ENCODE results near the gene NARS2. TPM values are rescaled to one million over a fixed set of nuclear protein-coding genes. Genes with fewer than 3 reads are reported as not detected.

NARS2 gene
- total and polyA plus RNA-seq, 2 donors (not counting 1 experiment from before 2014, with no cell fraction given), result 9.7 to 14.6 TPM

GRCh38 chr11:78395597-78395996 lies 179.1 kb downstream of the NARS2 start:
- ChIA-PET POLR2A (no interaction called here), CTCF (interaction anchor here (1.0 kb wide), 2 partner anchors 21 to 24 kb away, joined by 3 to 5 read pairs; no protein-coding TSS in a partner anchor)
- TF ChIP-seq CTCF (IDR thresholded peaks at IDR 0.05), result no peak
- no peak for TF ChIP-seq EZH2 (IDR thresholded peaks at IDR 0.05; ENCODE audit: borderline replicate concordance, insufficient read depth, low read depth, low read length, poor library complexity, severe bottlenecking)
- DNase-seq, result no peak
- Histone ChIP-seq H3K79me2 (ENCODE audit: control insufficient read depth, insufficient read depth, low read length) (peaks cover 61% of the 10 kb centered on the region), H3K4me2 (replicated peaks; ENCODE audit: low read depth, low read length, poor library complexity, severe bottlenecking) (no peak overlapping the region), H3K4me3 (ENCODE audit: control extremely low read depth in 1 of 5, extremely low read depth in 1 of 5, insufficient read depth in 1 of 5, low read depth in 2 of 5, low read length in 4 of 5) (no peak overlapping the region), H3K4me1 (ENCODE audit: control insufficient read depth in 2 of 2, insufficient read depth in 2 of 2, low read length in 2 of 2) (peaks cover 8 to 16% of the 10 kb centered on the region in 2 donors), H3K9me3 (ENCODE audit: control extremely low read depth in 1 of 3, control insufficient read depth in 2 of 3, insufficient read depth in 1 of 3, low read length in 2 of 3) (no peaks in the 10 kb centered on the region), H4K20me1 (ENCODE audit: control insufficient read depth, insufficient read depth, low read length, poor library complexity, severe bottlenecking) (no peaks in the 10 kb centered on the region), H3K27me3 (replicated peaks in 1 of 4; ENCODE audit: control extremely low read depth in 1 of 4, control insufficient read depth in 3 of 4, insufficient read depth in 4 of 4, low read length in 3 of 4) (no peaks in the 10 kb centered on the region), H3K9ac (ENCODE audit: low read length) (no peak overlapping the region), H3K36me3 (replicated peaks in 1 of 2; ENCODE audit: control extremely low read depth in 1 of 2, control insufficient read depth in 1 of 2, extremely low read depth in 1 of 2, insufficient read depth in 2 of 2, low read length in 1 of 2) (no peaks in the 10 kb centered on the region), H2AFZ (ENCODE audit: insufficient read depth, low read depth, low read length, poor library complexity, severe bottlenecking) (no peak overlapping the region), H3K27ac (ENCODE audit: low read length in 2 of 2) (no peak overlapping the region)
- Mint-ChIP-seq H3K27me3 (no peaks in the 10 kb centered on the region), H3K9me3 (ENCODE audit: insufficient read depth) (no peaks in the 10 kb centered on the region), H3K4me1 (peaks cover 50% of the 10 kb centered on the region), H3K4me3 (no peak overlapping the region), H3K27ac (no peak overlapping the region)
- intact Hi-C loops (cut with micrococcal nuclease), result no loop called here
- WGBS (ENCODE audit: insufficient coverage), result no CpG with 5 or more reads among the region's 1 CpG
- no peak for ATAC-seq (ENCODE audit: low read depth)

GRCh38 chr11:78392854-78393253 lies 181.8 kb downstream of the NARS2 start:
- no peak overlapping the region for H3K4me2 ChIP-seq (replicated peaks; ENCODE audit: low read depth, low read length, poor library complexity, severe bottlenecking)
- no peak overlapping the region for H3K4me3 ChIP-seq (ENCODE audit: control extremely low read depth in 1 of 5, extremely low read depth in 1 of 5, insufficient read depth in 1 of 5, low read depth in 2 of 5, low read length in 4 of 5)
- Mint-ChIP-seq H3K4me1 (peaks cover 42% of the 10 kb centered on the region), H3K9me3 (ENCODE audit: insufficient read depth) (no peaks in the 10 kb centered on the region), H3K27ac (no peak overlapping the region), H3K27me3 (no peaks in the 10 kb centered on the region), H3K4me3 (no peak overlapping the region)
- no peaks in the 10 kb centered on the region for H3K27me3 ChIP-seq (replicated peaks in 1 of 4; ENCODE audit: control extremely low read depth in 1 of 4, control insufficient read depth in 3 of 4, insufficient read depth in 4 of 4, low read length in 3 of 4)
- peaks cover 69% of the 10 kb centered on the region for H3K79me2 ChIP-seq (ENCODE audit: control insufficient read depth, insufficient read depth, low read length)
- TF ChIP-seq EZH2 (IDR thresholded peaks at IDR 0.05; ENCODE audit: borderline replicate concordance, insufficient read depth, low read depth, low read length, poor library complexity, severe bottlenecking), result no peak
- no peak for TF ChIP-seq CTCF (IDR thresholded peaks at IDR 0.05)
- intact Hi-C loops (cut with micrococcal nuclease), result no loop called here
- no CpG with 5 or more reads among the region's 2 CpGs for WGBS (ENCODE audit: insufficient coverage)
- POLR2A ChIA-PET, result no interaction called here
- no peaks in the 10 kb centered on the region for H4K20me1 ChIP-seq (ENCODE audit: control insufficient read depth, insufficient read depth, low read length, poor library complexity, severe bottlenecking)
- ATAC-seq (ENCODE audit: low read depth) (no peak), DNase-seq (no peak)
- no peak overlapping the region for H3K27ac ChIP-seq (ENCODE audit: low read length in 2 of 2)
- CTCF ChIA-PET, result interaction anchor here (0.6 kb wide), 1 partner anchor 56 kb away, joined by 3 read pairs; no protein-coding TSS in a partner anchor
- H3K9ac ChIP-seq (ENCODE audit: low read length), result no peak overlapping the region
- H3K4me1 ChIP-seq (ENCODE audit: control insufficient read depth in 2 of 2, insufficient read depth in 2 of 2, low read length in 2 of 2), result peaks cover 8 to 13% of the 10 kb centered on the region in 2 donors
- no peaks in the 10 kb centered on the region for H3K36me3 ChIP-seq (replicated peaks in 1 of 2; ENCODE audit: control extremely low read depth in 1 of 2, control insufficient read depth in 1 of 2, extremely low read depth in 1 of 2, insufficient read depth in 2 of 2, low read length in 1 of 2)
- no peak overlapping the region for H2AFZ ChIP-seq (ENCODE audit: insufficient read depth, low read depth, low read length, poor library complexity, severe bottlenecking)
- no peaks in the 10 kb centered on the region for H3K9me3 ChIP-seq (ENCODE audit: control extremely low read depth in 1 of 3, control insufficient read depth in 2 of 3, insufficient read depth in 1 of 3, low read length in 2 of 3)

All from B cell (primary cell).